ENCODE data around the gene HIBADH.

The HIBADH gene

GRCh38 chr7:27662490-27663205, at the start of gene HIBADH:
Gene HIBADH, minus strand, starts transcription at chr7:27662883. Its CDS starts 95 bp downstream, at chr7:27662788.
- peak; percentile 99 for DNase-seq

DNA sequence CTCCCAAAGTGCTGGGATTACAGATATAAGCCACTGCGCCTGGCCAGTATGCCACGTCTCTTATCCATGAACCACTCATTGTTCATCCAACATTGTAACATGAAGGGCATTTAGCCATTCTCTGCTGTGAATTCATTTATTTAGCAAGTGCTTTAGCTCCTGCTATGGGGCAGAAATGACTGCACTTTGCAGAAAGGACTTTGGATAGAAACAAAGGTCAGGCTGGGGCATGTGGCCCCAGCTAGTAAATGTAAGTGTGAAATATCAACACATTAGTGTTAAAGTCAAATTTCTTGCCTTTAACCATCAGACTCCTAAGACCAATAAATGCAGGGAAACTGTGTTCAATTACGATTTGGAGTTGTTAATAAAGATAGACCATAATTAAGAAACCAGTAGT, 49.5 kb upstream of the HIBADH start:
- no peak for DNase-seq

DNA sequence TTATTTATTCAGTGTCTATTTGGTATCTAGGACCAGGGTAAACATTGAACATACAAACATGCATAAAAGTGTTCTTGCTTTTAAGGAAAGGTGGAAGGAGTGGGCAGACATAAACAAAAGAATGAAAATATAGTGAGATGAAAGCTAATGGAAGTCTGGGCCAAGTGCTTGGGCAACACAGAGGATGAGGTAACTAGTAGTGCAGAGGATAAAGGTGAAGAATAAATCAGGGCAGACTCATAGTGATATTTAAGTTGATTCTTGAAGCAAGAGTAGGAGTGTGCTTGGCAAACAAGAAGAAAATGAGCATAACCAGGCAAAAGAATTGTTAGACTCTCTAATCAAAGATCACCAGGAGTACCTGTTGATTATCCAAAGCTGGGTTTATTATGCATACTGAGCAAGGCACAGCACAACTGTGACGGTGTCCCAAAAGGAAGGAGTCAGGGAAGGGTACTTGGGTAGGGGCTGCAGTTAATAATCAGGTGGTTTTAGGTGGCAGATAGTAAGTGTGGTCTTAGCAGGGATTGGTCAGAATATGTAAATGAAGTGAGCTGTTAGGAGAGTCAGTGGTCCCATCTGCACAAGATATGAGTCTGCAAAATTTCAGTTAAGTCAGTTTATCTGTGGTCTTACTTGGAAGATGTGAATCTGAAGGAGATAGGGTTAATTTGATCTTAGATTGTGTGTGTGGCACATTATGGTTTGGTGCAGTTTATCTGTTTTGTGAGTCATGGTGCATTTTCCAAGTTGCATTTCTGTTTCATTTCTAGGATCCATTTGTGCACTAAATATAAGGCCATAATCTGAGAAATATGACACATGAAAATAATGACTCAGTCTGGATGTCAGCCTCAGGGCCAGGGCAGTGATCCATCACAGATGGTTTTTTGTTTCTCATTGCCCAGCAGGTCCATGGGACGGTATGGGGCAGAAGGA, 46.7 kb upstream of the HIBADH start:
- no peak for DNase-seq

DNA sequence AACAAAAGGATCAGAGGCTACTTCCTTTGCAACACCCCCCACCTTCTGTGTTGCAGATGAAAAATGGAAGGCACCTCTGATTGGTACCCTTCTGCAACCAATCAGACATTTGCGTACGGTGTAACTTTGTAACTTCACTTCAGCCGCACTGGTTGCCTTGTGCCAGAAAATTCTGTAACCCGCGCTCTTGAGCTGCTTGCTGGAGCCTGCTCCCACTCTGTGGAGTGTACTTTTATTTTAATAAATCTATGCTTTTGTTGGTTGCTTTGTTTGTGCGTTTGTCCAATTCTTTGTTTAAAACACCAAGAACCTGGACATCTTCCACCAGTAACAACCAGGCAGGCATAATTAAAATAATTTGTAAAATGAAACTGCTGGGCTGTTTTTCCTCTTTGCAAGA, 45.8 kb upstream of the HIBADH start:
- no peak for DNase-seq

- no peak for DNase-seq
Observed at GRCh38 chr7:27705200-27705594, 42.5 kb upstream of the HIBADH start.

DNA sequence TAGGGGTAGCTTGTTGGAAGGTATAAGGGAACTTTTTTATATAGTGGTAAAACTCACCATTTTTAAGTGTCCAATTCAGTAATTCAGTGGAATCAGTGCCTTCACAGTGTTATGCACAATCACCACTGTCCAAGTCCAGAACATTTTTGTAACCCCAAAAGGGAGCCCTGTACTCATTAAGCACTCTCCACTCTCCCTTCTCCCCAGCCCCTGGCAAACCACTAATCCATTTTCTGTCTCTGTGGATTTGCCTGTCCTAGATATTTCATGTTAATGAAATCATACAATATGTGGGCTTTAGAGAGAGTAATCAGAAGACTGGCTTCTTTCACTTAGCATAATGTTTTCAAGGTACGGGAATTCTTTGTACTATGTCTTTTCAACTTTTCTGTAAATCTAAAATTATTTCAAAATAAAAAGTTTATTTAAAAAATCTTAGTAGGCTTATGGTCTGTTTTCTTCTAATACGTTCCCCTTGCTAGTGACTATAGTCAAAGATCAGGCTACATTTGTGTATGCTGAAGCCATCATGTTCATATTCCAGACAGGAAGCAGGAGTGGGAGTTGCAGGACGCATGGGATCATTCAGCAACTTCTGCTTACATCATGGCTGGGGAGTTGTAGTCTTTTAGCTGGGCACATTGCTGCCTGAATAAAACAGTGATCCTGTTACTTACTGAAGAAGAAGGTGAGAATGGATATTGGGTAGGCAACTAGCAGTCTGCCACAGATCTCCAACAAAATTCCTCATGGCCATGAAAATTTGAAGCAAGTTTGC, 41.9 kb upstream of the HIBADH start:
- no peak for DNase-seq

DNA sequence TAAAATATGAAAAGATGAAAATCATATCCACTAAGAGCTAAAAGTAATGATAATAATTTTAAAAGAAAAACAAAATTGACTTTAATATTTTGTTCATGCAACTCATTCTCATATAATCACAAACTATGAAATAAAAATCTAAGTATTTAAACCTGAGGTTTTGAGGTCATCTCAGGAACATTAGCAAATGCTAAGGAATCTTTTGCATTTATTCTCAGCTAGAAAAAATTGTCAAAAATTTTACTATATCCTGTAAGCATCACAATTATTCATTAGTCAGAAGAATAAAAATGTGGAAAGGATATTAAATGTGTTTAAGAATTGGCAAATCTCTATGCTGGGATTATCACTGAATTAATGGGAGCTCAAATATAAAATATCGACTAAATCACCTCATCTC, 40.5 kb upstream of the HIBADH start:
- no peak for DNase-seq

- DNase-seq: no peak
Observed at GRCh38 chr7:27700501-27700900, 37.8 kb upstream of the HIBADH start.

DNA sequence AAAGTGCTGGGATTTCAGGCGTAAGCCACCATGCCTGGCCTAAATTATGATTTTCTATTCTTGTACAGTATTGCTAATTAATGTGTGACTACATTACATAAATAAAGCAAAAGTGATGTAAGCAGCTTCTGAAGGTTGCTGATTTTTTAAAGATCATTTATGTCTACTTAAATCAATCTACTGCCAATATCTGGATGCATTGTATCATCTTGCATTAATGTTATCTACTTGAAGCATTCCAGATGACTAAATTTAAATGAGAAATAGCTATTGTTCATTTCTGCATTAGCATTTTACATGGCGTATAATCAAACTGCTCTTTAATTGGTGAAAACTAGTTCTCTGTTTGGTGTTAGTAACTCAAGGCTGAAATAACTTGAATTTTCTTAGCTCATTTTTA, 37.1 kb upstream of the HIBADH start:
- no peak for DNase-seq

GRCh38 chr7:27697861-27698430, 35.3 kb upstream of the HIBADH start:
- DNase-seq: peak; percentile 10

- no peak for DNase-seq
Observed at GRCh38 chr7:27695096-27695495, 32.4 kb upstream of the HIBADH start.

- DNase-seq: no peak
Observed at GRCh38 chr7:27693794-27694193, 31.1 kb upstream of the HIBADH start.

DNA sequence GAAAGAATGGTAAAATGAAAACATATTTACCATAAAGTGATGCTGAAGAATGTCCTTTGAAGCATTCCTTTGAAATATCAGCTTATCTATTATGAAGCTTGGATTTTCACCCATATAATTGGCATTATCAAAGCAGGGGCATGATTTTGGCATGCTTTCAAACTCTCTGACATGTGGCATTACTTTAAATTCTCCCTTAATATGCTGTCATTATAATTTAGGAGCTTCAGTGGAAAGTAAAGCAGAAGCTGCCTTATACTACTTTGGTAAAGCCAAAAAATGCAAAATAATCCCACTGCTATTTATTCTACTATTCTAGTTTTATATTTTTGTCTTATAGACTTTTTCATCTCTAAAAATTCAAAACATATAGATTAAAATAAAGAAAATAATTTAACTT, 28.0 kb upstream of the HIBADH start:
- no peak for DNase-seq

DNA sequence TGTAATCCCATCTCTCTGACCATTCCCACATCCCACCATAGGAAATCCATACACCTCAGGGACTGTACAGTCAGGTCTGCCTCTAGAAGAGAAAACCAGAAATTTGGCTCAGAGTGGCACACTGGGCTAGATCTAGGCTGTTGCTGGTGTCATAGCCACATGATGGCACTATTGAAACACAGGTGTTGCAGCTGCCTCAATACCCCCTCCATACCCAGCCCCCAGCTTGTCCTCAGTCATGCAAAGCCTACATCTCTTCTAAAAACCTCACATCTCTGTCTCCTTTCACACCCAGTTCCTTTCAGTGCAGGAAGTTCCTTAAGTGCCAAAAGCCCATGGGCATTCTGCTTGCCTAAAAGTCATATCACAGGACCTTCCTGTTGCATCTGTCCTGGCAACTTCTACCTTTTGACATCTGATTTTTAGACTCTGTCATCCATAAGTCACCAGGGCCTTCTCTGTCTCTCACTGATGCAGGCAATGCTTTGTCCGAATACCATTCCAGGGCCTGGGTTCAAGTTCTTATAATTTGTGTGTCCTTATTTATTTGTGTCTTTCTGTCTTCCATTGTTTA, 27.0 kb upstream of the HIBADH start:
- peak; percentile 17 for DNase-seq

GRCh38 chr7:27689150-27689549, 26.5 kb upstream of the HIBADH start:
- no peak for DNase-seq

DNA sequence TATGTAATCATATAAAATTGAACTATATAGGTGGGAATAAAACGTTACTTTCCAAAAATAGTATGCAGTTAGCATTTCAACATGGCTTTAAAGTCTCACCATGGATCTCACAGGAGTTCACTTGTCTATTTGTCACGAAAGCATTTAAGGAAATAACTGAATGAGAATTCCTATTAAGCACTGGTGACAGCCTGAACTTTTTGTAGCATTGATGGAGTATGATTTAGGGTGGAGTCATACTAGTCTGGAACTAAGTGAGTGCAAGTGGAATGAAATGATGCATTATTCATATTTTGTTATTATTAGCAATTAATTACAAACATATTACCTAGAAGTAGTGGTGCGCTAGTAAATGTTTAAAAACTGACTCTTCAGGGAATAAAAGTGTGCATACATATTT, 26.0 kb upstream of the HIBADH start:
- DNase-seq: no peak

GRCh38 chr7:27688056-27688455, 25.4 kb upstream of the HIBADH start:
- DNase-seq: no peak

DNA sequence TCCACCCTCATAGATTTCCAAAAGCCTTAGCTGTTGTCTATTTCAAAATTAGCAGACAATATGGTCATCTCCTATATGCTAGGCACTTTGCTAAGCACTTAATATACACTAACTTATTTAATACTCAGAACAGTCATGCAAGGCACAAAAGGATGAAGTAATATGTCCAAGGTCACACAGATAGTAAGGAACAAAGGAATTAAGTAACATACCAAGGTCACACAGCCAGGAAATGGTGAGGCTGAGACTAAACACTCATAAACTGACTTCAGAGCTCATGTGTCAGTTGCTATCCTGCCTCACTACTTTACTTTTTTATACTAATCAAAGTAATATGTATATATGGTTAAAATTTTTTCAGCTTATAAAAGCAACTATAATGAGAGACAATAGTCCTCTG, 23.6 kb upstream of the HIBADH start:
- no peak for DNase-seq

- DNase-seq: no peak
Observed at GRCh38 chr7:27685893-27686292, 23.2 kb upstream of the HIBADH start.

- no peak for DNase-seq
Observed at GRCh38 chr7:27685209-27685608, 22.5 kb upstream of the HIBADH start.

- no peak for DNase-seq
Observed at GRCh38 chr7:27684491-27684890, 21.8 kb upstream of the HIBADH start.

- DNase-seq: no peak
Observed at GRCh38 chr7:27680610-27681009, 17.9 kb upstream of the HIBADH start.
